Neural cell (in vitro differentiated cells): ENCODE measurements around the gene GMDS. TPM values are rescaled to one million over a fixed set of nuclear protein-coding genes. Genes with fewer than 3 reads are reported as not detected.

Source experiments
- H2AFZ ChIP-seq: fragments of 200-600, 300-800 bp; sonication (generic), shearing (Covaris generic); 2 replicates; pipeline ENCODE4 v1.6.0; 2014; ENCODE audit warnings: low read depth, mild to moderate bottlenecking, antibody characterized with exemption, low read length, moderate library complexity
- H3F3A ChIP-seq: fragments of 200-600 bp; shearing (Covaris generic); 2 replicates; pipeline ENCODE4 v1.6.1; 2016; ENCODE audit warnings: mild to moderate bottlenecking, moderate library complexity, mixed read lengths, antibody characterized with exemption, low read length; ENCODE audit not compliant: insufficient read depth, poor library complexity, severe bottlenecking
- H3K27ac ChIP-seq: fragments of 200-600, 300-800 bp; sonication (generic), shearing (Covaris generic); 2 replicates; pipeline ENCODE4 v1.5.1; 2014; ENCODE audit warnings: mild to moderate bottlenecking, low read length, moderate library complexity
- H3K27me3 ChIP-seq: fragments of 300-800, 200-600 bp; sonication (generic), shearing (Covaris generic); 2 replicates; pipeline ENCODE4 v1.6.0; 2014; ENCODE audit warnings: mild to moderate bottlenecking, low read depth, low read length, moderate library complexity; ENCODE audit not compliant: insufficient read depth
- H3K36me3 ChIP-seq: fragments of 300-800, 200-600 bp; sonication (generic), shearing (Covaris generic); 2 replicates; pipeline ENCODE4 v1.5.1; 2014; ENCODE audit warnings: mild to moderate bottlenecking, antibody characterized with exemption, low read length, moderate library complexity; ENCODE audit not compliant: insufficient read depth
- H3K4me2 ChIP-seq: fragments of 300-800, 200-600 bp; sonication (generic), shearing (Covaris generic); 2 replicates; pipeline ENCODE4 v1.6.0; 2014; ENCODE audit warnings: mild to moderate bottlenecking, low read length
- H3K4me3 ChIP-seq: fragments of 300-800, 200-600 bp; sonication (generic), shearing (Covaris generic); 2 replicates; pipeline ENCODE4 v1.5.1; 2014; ENCODE audit warnings: mild to moderate bottlenecking, low read length, moderate library complexity
- H3K79me2 ChIP-seq: fragments of 200-600 bp; shearing (Covaris generic); replicated peaks from 2 replicates; pipeline ENCODE4 v1.6.0; 2014; ENCODE audit warnings: mild to moderate bottlenecking, low read length, moderate library complexity; ENCODE audit not compliant: insufficient read depth
- H3K9ac ChIP-seq: fragments of 300-800, 200-600 bp; sonication (generic), shearing (Covaris generic); 2 replicates; pipeline ENCODE4 v1.6.1; 2016; ENCODE audit warnings: mild to moderate bottlenecking, low read length, mixed read lengths
- H3K9me2 ChIP-seq: fragments of 200-600 bp; shearing (Covaris generic); 2 replicates; pipeline ENCODE4 v1.6.1; 2016; ENCODE audit warnings: mild to moderate bottlenecking, low read length, mixed read lengths; ENCODE audit not compliant: insufficient read depth
- H3K9me3 ChIP-seq: fragments of 200-600, 300-800 bp; sonication (generic), shearing (Covaris generic); 2 replicates; pipeline ENCODE4 v1.6.1; 2016; ENCODE audit warnings: mild to moderate bottlenecking, mixed run types, low read length, moderate library complexity, mixed read lengths
- H4K20me1 ChIP-seq: fragments of 200-600 bp; shearing (Covaris generic); 2 replicates; pipeline ENCODE4 v1.6.1; 2016; ENCODE audit warnings: mild to moderate bottlenecking, mixed run types; ENCODE audit not compliant: insufficient read depth
- CTCF ChIP-seq: fragments of 450-650 bp; IDR thresholded peaks from 2 replicates; pipeline ENCODE4 v1.5.1; 2014; ENCODE audit warnings: antibody characterized with exemption, mild to moderate bottlenecking, moderate library complexity; ENCODE audit not compliant: poor library complexity, severe bottlenecking
- EP300 ChIP-seq: fragments of 450-650 bp; conservative IDR thresholded peaks from 2 replicates; pipeline ENCODE4 v1.6.1; 2014; ENCODE audit warnings: antibody characterized with exemption, mild to moderate bottlenecking, moderate library complexity; ENCODE audit not compliant: poor library complexity, severe bottlenecking
- EZH2 ChIP-seq: fragments of 200-600, 300-800 bp; shearing (Covaris generic), sonication (generic); IDR thresholded peaks from 2 replicates; pipeline ENCODE4 v1.6.1; 2014; ENCODE audit warnings: antibody characterized with exemption, low read length, borderline replicate concordance, mild to moderate bottlenecking; ENCODE audit not compliant: insufficient read depth, poor library complexity, severe bottlenecking
- MXI1 ChIP-seq: fragments of 450-650 bp; conservative IDR thresholded peaks from 2 replicates; pipeline ENCODE4 v1.6.1; 2014; ENCODE audit warnings: antibody characterized with exemption, mild to moderate bottlenecking; ENCODE audit not compliant: poor library complexity, severe bottlenecking
- POLR2AphosphoS5 ChIP-seq: IDR thresholded peaks from 2 replicates; pipeline ENCODE4 v1.6.1; 2012
- RAD21 ChIP-seq: fragments of 450-650 bp; conservative IDR thresholded peaks from 2 replicates; pipeline ENCODE4 v1.6.1; 2014; ENCODE audit warnings: antibody characterized with exemption, mild to moderate bottlenecking, moderate library complexity
- SMC3 ChIP-seq: fragments of 450-650 bp; conservative IDR thresholded peaks from 2 replicates; pipeline ENCODE4 v1.6.1; 2014; ENCODE audit warnings: antibody characterized with exemption, mild to moderate bottlenecking, moderate library complexity; ENCODE audit not compliant: poor library complexity
- TAF1 ChIP-seq: IDR thresholded peaks from 2 replicates; pipeline ENCODE4 v1.6.1; 2012; ENCODE audit warnings: low read depth
- polyA plus RNA-seq: library from polyadenylated mRNA; depleted of rRNA; stranded (reverse); fragments of >200 nt; gene quantifications from 2 replicates; pipeline ENCODE4 v1.2.3, GENCODE V29; 2014
- TF ChIP-seq, protein P1 (sequence below): IDR thresholded peaks from 2 replicates; pipeline ENCODE4 v1.6.1; 2012; ENCODE audit warnings: borderline replicate concordance

The GMDS gene
- polyA plus RNA-seq, 1 donor from 2014 or later, result 11.4 TPM

GRCh38 chr6:1722801-1723200, 522.6 kb downstream of the GMDS start:
- no peak for TF ChIP-seq SMC3
- TF ChIP-seq CTCF, result no peak
- TF ChIP-seq EZH2, result no peak
- no peak for TF ChIP-seq MXI1
- TF ChIP-seq, protein P1, sequence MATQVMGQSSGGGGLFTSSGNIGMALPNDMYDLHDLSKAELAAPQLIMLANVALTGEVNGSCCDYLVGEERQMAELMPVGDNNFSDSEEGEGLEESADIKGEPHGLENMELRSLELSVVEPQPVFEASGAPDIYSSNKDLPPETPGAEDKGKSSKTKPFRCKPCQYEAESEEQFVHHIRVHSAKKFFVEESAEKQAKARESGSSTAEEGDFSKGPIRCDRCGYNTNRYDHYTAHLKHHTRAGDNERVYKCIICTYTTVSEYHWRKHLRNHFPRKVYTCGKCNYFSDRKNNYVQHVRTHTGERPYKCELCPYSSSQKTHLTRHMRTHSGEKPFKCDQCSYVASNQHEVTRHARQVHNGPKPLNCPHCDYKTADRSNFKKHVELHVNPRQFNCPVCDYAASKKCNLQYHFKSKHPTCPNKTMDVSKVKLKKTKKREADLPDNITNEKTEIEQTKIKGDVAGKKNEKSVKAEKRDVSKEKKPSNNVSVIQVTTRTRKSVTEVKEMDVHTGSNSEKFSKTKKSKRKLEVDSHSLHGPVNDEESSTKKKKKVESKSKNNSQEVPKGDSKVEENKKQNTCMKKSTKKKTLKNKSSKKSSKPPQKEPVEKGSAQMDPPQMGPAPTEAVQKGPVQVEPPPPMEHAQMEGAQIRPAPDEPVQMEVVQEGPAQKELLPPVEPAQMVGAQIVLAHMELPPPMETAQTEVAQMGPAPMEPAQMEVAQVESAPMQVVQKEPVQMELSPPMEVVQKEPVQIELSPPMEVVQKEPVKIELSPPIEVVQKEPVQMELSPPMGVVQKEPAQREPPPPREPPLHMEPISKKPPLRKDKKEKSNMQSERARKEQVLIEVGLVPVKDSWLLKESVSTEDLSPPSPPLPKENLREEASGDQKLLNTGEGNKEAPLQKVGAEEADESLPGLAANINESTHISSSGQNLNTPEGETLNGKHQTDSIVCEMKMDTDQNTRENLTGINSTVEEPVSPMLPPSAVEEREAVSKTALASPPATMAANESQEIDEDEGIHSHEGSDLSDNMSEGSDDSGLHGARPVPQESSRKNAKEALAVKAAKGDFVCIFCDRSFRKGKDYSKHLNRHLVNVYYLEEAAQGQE, result no peak
- no peak for TF ChIP-seq EP300
- TF ChIP-seq POLR2AphosphoS5, result no peak
- no peak for TF ChIP-seq TAF1
- no peak for TF ChIP-seq RAD21
- no peaks in the 10 kb centered on the region for H3K9me2 ChIP-seq
- no peak overlapping the region for H2AFZ ChIP-seq
- H3K4me3 ChIP-seq, result no peak overlapping the region
- H3K27ac ChIP-seq, result no peak overlapping the region
- H3K9ac ChIP-seq, result no peak overlapping the region
- H3K79me2 ChIP-seq, result no peaks in the 10 kb centered on the region
- no peaks in the 10 kb centered on the region for H3K36me3 ChIP-seq
- H3K4me2 ChIP-seq, result no peak overlapping the region
- no peaks in the 10 kb centered on the region for H3K9me3 ChIP-seq
- no peaks in the 10 kb centered on the region for H3F3A ChIP-seq
- no peaks in the 10 kb centered on the region for H3K27me3 ChIP-seq
- H4K20me1 ChIP-seq, result no peaks in the 10 kb centered on the region

DNA sequence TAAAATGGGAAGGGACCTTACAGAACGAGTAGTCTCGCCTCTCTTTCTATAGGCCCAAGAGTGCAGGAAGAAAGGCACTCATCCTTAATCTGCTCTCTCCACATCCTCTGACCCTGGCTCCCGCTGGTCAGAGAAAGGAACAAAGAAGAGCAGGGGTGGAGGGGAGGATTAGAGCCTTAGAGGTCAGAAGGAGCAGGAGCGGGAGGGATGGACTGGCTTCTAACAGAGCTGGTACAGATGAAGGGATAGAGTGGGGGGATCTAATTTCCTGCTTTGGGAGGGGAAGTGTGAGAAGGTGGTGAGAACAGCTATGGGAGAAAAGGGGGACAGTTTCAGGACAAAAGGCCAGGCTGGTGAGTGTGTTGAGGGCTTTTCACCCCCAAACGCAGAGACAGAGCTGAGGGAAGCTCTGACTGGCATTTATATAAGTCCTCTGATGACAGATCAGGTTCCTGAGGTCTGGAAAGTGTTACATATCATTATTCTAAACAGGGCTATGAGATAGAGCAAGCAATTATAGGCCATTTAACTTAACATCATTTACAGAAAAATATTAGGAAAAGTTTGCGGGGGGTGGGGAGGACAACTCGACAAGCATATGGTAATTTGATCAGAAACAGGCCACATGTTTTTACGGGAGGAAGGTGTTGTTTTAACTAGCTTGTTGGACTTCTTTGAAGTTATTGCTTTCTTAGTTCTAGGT, 524.6 kb downstream of the GMDS start:
- TF ChIP-seq EP300 (no peak), CTCF (no peak), EZH2 (no peak), MXI1 (no peak), RAD21 (no peak)
- no peaks in the 10 kb centered on the region for H3K9me2 ChIP-seq
- no peak overlapping the region for H3K9ac ChIP-seq
- H4K20me1 ChIP-seq, result no peaks in the 10 kb centered on the region
- H3K4me3 ChIP-seq, result no peak overlapping the region
- H3K27ac ChIP-seq, result no peak overlapping the region
- H3K27me3 ChIP-seq, result no peaks in the 10 kb centered on the region
- H3K36me3 ChIP-seq, result no peaks in the 10 kb centered on the region
- no peaks in the 10 kb centered on the region for H3K9me3 ChIP-seq
- no peak overlapping the region for H3K4me2 ChIP-seq
- H3K79me2 ChIP-seq, result no peaks in the 10 kb centered on the region
- H3F3A ChIP-seq, result no peaks in the 10 kb centered on the region
- H2AFZ ChIP-seq, result no peak overlapping the region
